ENCODE data around the gene ARR3. TPM values are rescaled to one million over a fixed set of nuclear protein-coding genes. Genes with fewer than 3 reads are reported as not detected.

The ARR3 gene
- polyA plus RNA-seq, 3 donors = not detected

DNA sequence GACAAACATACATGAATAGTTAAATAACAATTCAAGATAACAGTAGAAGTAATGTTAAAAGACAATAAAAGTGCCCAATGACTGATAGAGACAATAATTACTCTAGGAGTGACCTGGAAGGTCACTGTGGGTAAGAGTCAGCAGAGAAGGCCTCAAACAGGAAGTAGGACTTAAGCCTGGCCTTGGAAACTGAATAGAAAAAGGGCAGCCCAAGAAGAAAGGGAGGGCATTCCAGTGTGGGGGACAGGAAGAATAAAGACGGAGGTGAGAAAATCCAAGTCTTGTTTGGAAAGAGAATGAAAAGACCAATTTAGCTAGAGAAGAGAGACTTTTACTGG, 14.1 kb upstream of the ARR3 start:
- H3K79me2 ChIP-seq (ENCODE audit: insufficient read depth, low read length) = no peaks in the 10 kb centered on the region
- TF ChIP-seq, protein P1, sequence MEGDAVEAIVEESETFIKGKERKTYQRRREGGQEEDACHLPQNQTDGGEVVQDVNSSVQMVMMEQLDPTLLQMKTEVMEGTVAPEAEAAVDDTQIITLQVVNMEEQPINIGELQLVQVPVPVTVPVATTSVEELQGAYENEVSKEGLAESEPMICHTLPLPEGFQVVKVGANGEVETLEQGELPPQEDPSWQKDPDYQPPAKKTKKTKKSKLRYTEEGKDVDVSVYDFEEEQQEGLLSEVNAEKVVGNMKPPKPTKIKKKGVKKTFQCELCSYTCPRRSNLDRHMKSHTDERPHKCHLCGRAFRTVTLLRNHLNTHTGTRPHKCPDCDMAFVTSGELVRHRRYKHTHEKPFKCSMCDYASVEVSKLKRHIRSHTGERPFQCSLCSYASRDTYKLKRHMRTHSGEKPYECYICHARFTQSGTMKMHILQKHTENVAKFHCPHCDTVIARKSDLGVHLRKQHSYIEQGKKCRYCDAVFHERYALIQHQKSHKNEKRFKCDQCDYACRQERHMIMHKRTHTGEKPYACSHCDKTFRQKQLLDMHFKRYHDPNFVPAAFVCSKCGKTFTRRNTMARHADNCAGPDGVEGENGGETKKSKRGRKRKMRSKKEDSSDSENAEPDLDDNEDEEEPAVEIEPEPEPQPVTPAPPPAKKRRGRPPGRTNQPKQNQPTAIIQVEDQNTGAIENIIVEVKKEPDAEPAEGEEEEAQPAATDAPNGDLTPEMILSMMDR (IDR thresholded peaks at IDR 0.05) = no peak
- Mint-ChIP-seq H3K27ac (no peak overlapping the region), H3K4me3 (no peak overlapping the region), H3K27me3 (ENCODE audit: low read depth in 3 of 3) (peaks cover 0 to 4% (median 2%) of the 10 kb centered on the region in 3 donors), H3K36me3 (no peaks in the 10 kb centered on the region), H3K9me3 (peaks cover 0 to 2% (median 0%) of the 10 kb centered on the region in 7 donors), H3K4me1 (no peaks in the 10 kb centered on the region)
- no peaks in the 10 kb centered on the region for H3K36me3 ChIP-seq (replicated peaks in 1 of 2; ENCODE audit: control insufficient read depth in 1 of 2, insufficient read depth in 2 of 2, low read length in 2 of 2)
- no peaks in the 10 kb centered on the region for H3K4me1 ChIP-seq (ENCODE audit: control insufficient read depth in 1 of 2, insufficient read depth in 2 of 2, low read length in 2 of 2)
- WGBS (ENCODE audit: insufficient coverage) = no CpG with 5 or more reads among the region's 1 CpG
- no peak for DNase-seq
- H3K27me3 ChIP-seq (ENCODE audit: control insufficient read depth in 2 of 2, insufficient read depth in 2 of 2, low read length in 2 of 2) = peaks cover 0 to 2% of the 10 kb centered on the region in 2 donors
- H3K9ac ChIP-seq (ENCODE audit: insufficient read depth, low read length, poor library complexity, severe bottlenecking) = no peak overlapping the region
- no peak overlapping the region for H3K27ac ChIP-seq (ENCODE audit: low read depth in 1 of 2, low read length in 2 of 2)
- H4K20me1 ChIP-seq (ENCODE audit: insufficient read depth, low read length) = no peaks in the 10 kb centered on the region
- intact Hi-C loops (cut with micrococcal nuclease) = no loop called here
- H3K4me2 ChIP-seq (replicated peaks; ENCODE audit: extremely low read depth, low read length, poor library complexity, severe bottlenecking) = no peak overlapping the region
- no peak overlapping the region for H2AFZ ChIP-seq (ENCODE audit: insufficient read depth, low read depth, low read length, poor library complexity, severe bottlenecking)
- H3K4me3 ChIP-seq (replicated peaks in 1 of 3; ENCODE audit: low read depth in 2 of 3, low read length in 3 of 3) = no peak overlapping the region
- H3K9me3 ChIP-seq (replicated peaks in 1 of 2; ENCODE audit: control insufficient read depth in 1 of 2, insufficient read depth in 1 of 2, low read length in 2 of 2) = no peaks in the 10 kb centered on the region

DNA sequence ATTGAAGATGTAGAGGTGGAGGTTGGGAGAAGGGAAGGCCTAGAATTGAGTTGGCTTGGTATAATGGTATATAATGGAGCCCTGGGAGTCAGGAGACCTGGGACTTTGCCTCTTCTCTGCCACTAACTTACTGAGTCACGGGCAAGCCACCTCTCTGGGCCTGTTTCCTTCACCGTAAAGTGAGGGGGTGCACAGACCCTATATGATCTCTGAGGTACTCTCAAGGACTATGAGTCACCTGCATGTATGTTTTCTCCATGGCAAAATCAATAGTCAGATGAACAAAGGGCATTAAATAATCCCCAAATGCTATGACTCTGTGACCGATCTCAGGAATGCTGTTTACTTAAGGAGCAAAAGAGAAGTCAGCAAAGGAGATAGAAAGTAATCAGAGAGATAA, 13.2 kb upstream of the ARR3 start:
- no peak overlapping the region for H3K4me2 ChIP-seq (replicated peaks; ENCODE audit: extremely low read depth, low read length, poor library complexity, severe bottlenecking)

More for the DNA sequence above, 13.2 kb upstream of the ARR3 start:
- Histone ChIP-seq H3K27ac (ENCODE audit: low read depth in 1 of 2, low read length in 2 of 2) (no peak overlapping the region), H3K9ac (ENCODE audit: insufficient read depth, low read length, poor library complexity, severe bottlenecking) (no peak overlapping the region), H3K79me2 (ENCODE audit: insufficient read depth, low read length) (no peaks in the 10 kb centered on the region), H2AFZ (ENCODE audit: insufficient read depth, low read depth, low read length, poor library complexity, severe bottlenecking) (no peak overlapping the region), H3K36me3 (replicated peaks in 1 of 2; ENCODE audit: control insufficient read depth in 1 of 2, insufficient read depth in 2 of 2, low read length in 2 of 2) (no peaks in the 10 kb centered on the region), H4K20me1 (ENCODE audit: insufficient read depth, low read length) (no peaks in the 10 kb centered on the region), H3K4me1 (ENCODE audit: control insufficient read depth in 1 of 2, insufficient read depth in 2 of 2, low read length in 2 of 2) (no peaks in the 10 kb centered on the region), H3K9me3 (replicated peaks in 1 of 2; ENCODE audit: control insufficient read depth in 1 of 2, insufficient read depth in 1 of 2, low read length in 2 of 2) (no peaks in the 10 kb centered on the region), H3K4me3 (replicated peaks in 1 of 3; ENCODE audit: low read depth in 2 of 3, low read length in 3 of 3) (no peak overlapping the region), H3K27me3 (ENCODE audit: control insufficient read depth in 2 of 2, insufficient read depth in 2 of 2, low read length in 2 of 2) (peaks cover 0 to 2% of the 10 kb centered on the region in 2 donors)
- Mint-ChIP-seq H3K4me3 (no peak overlapping the region), H3K9me3 (peaks cover 0 to 2% (median 0%) of the 10 kb centered on the region in 7 donors), H3K4me1 (no peaks in the 10 kb centered on the region), H3K36me3 (no peaks in the 10 kb centered on the region), H3K27ac (no peak overlapping the region), H3K27me3 (ENCODE audit: low read depth in 3 of 3) (peaks cover 0 to 5% (median 2%) of the 10 kb centered on the region in 3 donors)
- no peak for DNase-seq
- TF ChIP-seq, protein P1 (IDR thresholded peaks at IDR 0.05) = no peak
- intact Hi-C loops (cut with micrococcal nuclease) = no loop called here
- no CpG with 5 or more reads among the region's 3 CpGs for WGBS (ENCODE audit: insufficient coverage)

Measured in CD14-positive monocyte (primary cell).